ENCODE data around the gene EPG5.

DNA sequence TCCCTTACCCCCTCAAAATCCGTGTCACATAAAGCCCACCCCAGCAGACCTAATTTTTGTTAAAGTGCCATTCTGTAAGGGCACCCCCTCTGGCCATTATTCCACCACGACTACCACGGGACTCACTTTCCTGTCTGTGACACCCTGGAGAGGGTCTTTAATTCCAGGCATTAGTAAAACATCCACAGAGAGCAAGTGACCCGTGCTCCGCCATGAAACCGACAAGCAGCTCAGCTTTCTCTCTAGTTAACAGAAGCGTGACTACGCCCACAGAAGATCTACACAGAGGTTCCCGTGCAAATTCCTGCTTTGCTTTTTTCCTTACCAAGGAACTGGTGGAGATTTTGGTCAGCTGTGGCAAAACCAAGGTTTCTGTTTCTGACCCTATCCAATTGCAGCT, 137.3 kb downstream of the EPG5 start:
- TF ChIP-seq CTCF (IDR thresholded peaks at IDR 0.05) (no peak), POLR2A (IDR thresholded peaks at IDR 0.05) (no peak)
